Liver (tissue), 9 donors: Measurements from ENCODE around the gene ERBB2. TPM values are rescaled to one million over a fixed set of nuclear protein-coding genes. Genes with fewer than 3 reads are reported as not detected.
A peak's percentile ranks its signal among the peaks of the same experiment; 100 is the strongest.

Experiments
- DNase-seq: peaks from one replicate; pipeline ENCODE4 v3.0.0-alpha.2; 2017; ENCODE audit warnings: low spot score
- H3K27ac ChIP-seq, 2 donors: one replicate each; pipeline ENCODE4 v1.7.0; 2013; ENCODE audit warnings: inconsistent platforms in 2 of 2, low read length in 2 of 2, control low read depth in 1 of 2, low read depth in 1 of 2, mild to moderate bottlenecking in 1 of 2
- H3K27me3 ChIP-seq, 4 donors: one replicate each; pipeline versions ENCODE4 v1.6.1 to v1.7.0; 2013; ENCODE audit warnings: low read length in 3 of 4, inconsistent platforms in 1 of 4, mild to moderate bottlenecking in 1 of 4, moderate library complexity in 1 of 4; ENCODE audit not compliant: control insufficient read depth in 4 of 4, insufficient read depth in 4 of 4
- H3K36me3 ChIP-seq, 4 donors: one replicate each; pipeline versions ENCODE4 v1.6.1 to v1.7.0; 2013; ENCODE audit warnings: low read length in 3 of 4, mild to moderate bottlenecking in 3 of 4, low read depth in 1 of 4, moderate library complexity in 1 of 4; ENCODE audit not compliant: control insufficient read depth in 4 of 4, insufficient read depth in 3 of 4
- H3K4me1 ChIP-seq, 4 donors: one replicate each; pipeline versions ENCODE4 v1.6.1 to v1.7.0; 2013; ENCODE audit warnings: low read length in 3 of 4, mild to moderate bottlenecking in 3 of 4, moderate library complexity in 1 of 4; ENCODE audit not compliant: control insufficient read depth in 4 of 4, insufficient read depth in 4 of 4
- H3K4me3 ChIP-seq, 3 donors: one replicate each; pipeline versions ENCODE4 v1.6.1 to v1.7.0; 2013; ENCODE audit warnings: low read length in 3 of 3, control low read depth in 1 of 3, low read depth in 1 of 3, mild to moderate bottlenecking in 1 of 3
- H3K9ac ChIP-seq, 2 donors: one replicate each; pipeline ENCODE4 v1.7.0; 2013; ENCODE audit warnings: low read length in 2 of 2, mild to moderate bottlenecking in 2 of 2, moderate library complexity in 2 of 2, control low read depth in 1 of 2, low read depth in 1 of 2
- H3K9me3 ChIP-seq, 4 donors: one replicate each; pipeline versions ENCODE4 v1.6.1 to v1.7.0; 2013; ENCODE audit warnings: low read length in 3 of 4; ENCODE audit not compliant: control insufficient read depth in 4 of 4
- FOXA2 ChIP-seq: IDR thresholded peaks from 2 replicates; pipeline ENCODE4 v1.6.1; 2016; ENCODE audit warnings: antibody characterized with exemption
- HNF4A ChIP-seq, 2 donors: conservative IDR thresholded peaks; 2 replicates each; pipeline ENCODE4 v1.6.1; 2016; ENCODE audit warnings: antibody characterized with exemption in 2 of 2, mild to moderate bottlenecking in 2 of 2
- RXRA ChIP-seq, 2 donors: IDR thresholded peaks; 2 replicates each; pipeline ENCODE4 v1.6.1; 2017 to 2018; ENCODE audit warnings: antibody characterized with exemption in 2 of 2, mild to moderate bottlenecking in 1 of 2
- YY1 ChIP-seq: IDR thresholded peaks from 2 replicates; pipeline ENCODE4 v1.6.1; 2016; ENCODE audit warnings: antibody characterized with exemption, mild to moderate bottlenecking
- ZBTB33 ChIP-seq: IDR thresholded peaks from 2 replicates; pipeline ENCODE4 v1.6.1; 2016; ENCODE audit warnings: antibody characterized with exemption
- WGBS: extraction: QIAGEN DNeasy Blood & Tissue Kit; methylation state at CpG from one replicate; pipeline ENCODE4 v1.1.7; 2013; 5-methylcytosine and 5-hydroxymethylcytosine counted together
- polyA plus RNA-seq, 2 donors: library from polyadenylated mRNA; stranded (reverse) in 1 of 2; unstranded in 1 of 2; fragments of 200-250 nt in 1 of 2; fragments of >200 nt in 1 of 2; fragmentation: Nextera tagmentation in 1 of 2; extraction: Ambion mirVana in 1 of 2; gene quantifications; one replicate each; pipeline versions ENCODE4 v1.2.1 to v1.2.3, GENCODE V29; 2013 to 2015
- total RNA-seq, 2 donors: library from RNA; depleted of rRNA; stranded (reverse); fragments of >200 nt; gene quantifications; one replicate each; pipeline ENCODE4 v1.2.3, GENCODE V29; 2014
- TF ChIP-seq, protein P1 (sequence below): fragments of 150-350 bp; IDR thresholded peaks from 2 replicates; pipeline ENCODE4 v1.5.1; 2017; ENCODE audit warnings: improper control_type of control experiment, low read depth, low read length; ENCODE audit not compliant: missing input control
- donor health status: healthy.
- donor health status: healthy.
- donor health status: healthy.
- donor health status: healthy.
- donor health status: healthy.

ERBB2 gene
- total and polyA plus RNA-seq, 4 donors = 4.7 to 28.8 (median 15.7) TPM

DNA sequence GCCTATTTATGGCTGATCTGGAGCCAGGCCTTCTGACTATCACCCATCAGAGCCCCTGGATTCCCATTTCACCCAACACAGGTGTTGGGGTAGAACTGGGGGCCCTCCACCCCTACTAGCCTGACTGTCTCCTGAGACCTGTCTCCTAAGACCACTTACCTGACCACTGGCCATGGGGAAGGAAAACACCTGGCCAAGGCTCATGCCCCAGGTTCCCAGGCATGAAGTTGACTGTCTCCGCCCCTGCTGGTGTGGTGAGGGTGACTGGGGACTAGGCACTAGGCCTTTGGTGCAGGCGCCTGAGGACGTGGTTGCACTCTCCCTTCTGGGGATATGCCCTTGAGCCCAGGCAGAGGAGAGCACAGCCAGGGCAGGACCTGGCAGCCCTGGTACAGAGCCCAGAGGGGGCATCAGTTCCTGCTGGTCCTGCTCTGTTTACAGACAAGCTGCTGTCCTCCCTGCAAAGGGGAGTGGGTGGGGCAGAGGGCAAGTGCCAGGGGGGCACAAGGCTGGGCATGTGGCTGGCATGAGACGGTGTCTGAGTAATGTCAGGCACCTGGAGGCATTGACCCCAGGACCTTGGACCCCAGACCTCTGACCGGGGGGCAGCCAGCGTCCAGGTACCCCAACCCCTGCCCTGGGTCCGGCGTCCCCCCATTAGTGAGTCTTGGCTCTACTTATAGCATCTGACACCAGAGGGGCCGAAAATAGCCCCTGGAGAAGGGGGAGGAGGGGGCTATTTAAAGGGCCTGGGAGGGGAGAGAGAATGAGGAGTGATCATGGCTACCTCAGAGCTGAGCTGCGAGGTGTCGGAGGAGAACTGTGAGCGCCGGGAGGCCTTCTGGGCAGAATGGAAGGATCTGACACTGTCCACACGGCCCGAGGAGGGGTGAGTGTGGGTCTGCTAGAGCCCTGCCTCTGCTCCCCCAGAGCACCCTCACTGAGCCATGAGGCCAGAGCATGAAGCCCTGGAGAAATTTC, 35.0 kb upstream of the ERBB2 start, which contains the start of gene TCAP:
TCAP (plus strand) TSS at position 769 of the 981 bp plus-strand sequence; CDS start at position 780, 11 bp downstream.
- peaks cover 0 to 9% (median 0%) of the 10 kb centered on the region in 4 donors for H3K36me3 ChIP-seq
- 31% methylated on average over 15 of the region's 15 CpGs for WGBS
- H3K4me1 ChIP-seq = peaks cover 31 to 79% (median 66%) of the 10 kb centered on the region in 4 donors
- no peak within 1 kb of the TSS for H3K27ac ChIP-seq
- no peak within 1 kb of the TSS for H3K4me3 ChIP-seq
- no peak for TF ChIP-seq YY1
- TF ChIP-seq RXRA (IDR thresholded peaks at IDR 0.05) = peak in 1 of 2 donors; percentile 31
- peak in 1 of 2 donors; percentile 14 for TF ChIP-seq HNF4A (conservative IDR thresholded peaks at IDR 0.05)
- H3K9ac ChIP-seq = no peak within 1 kb of the TSS
- no peaks in the 10 kb centered on the region for H3K9me3 ChIP-seq
- H3K27me3 ChIP-seq = no peaks in the 10 kb centered on the region
- no peak for DNase-seq

GRCh38 chr17:39665642-39666224, 34.1 kb upstream of the ERBB2 start:
- DNase-seq = no peak
- Histone ChIP-seq H3K4me1 (peaks cover 30 to 73% (median 60%) of the 10 kb centered on the region in 4 donors), H3K27ac (no peak overlapping the region)

GRCh38 chr17:39666231-39666600, 33.6 kb upstream of the ERBB2 start:
- H3K27ac ChIP-seq = no peak overlapping the region
- H3K27me3 ChIP-seq = no peaks in the 10 kb centered on the region
- no peaks in the 10 kb centered on the region for H3K9me3 ChIP-seq
- DNase-seq = no peak
- H3K36me3 ChIP-seq = no peaks in the 10 kb centered on the region
- 30% methylated on average over 2 of the region's 2 CpGs for WGBS
- H3K9ac ChIP-seq = no peak overlapping the region
- H3K4me3 ChIP-seq = no peak overlapping the region
- peaks cover 29 to 69% (median 56%) of the 10 kb centered on the region in 4 donors for H3K4me1 ChIP-seq
- TF ChIP-seq ZBTB33 = no peak

More at GRCh38 chr17:39665642-39666224, 34.1 kb upstream of the ERBB2 start:
- Histone ChIP-seq H3K36me3 (peaks cover 0 to 4% (median 0%) of the 10 kb centered on the region in 4 donors), H3K9ac (no peak overlapping the region), H3K4me3 (no peak overlapping the region), H3K9me3 (no peaks in the 10 kb centered on the region), H3K27me3 (no peaks in the 10 kb centered on the region)
- WGBS = 41% methylated on average over 17 of the region's 17 CpGs
- TF ChIP-seq, protein P1, sequence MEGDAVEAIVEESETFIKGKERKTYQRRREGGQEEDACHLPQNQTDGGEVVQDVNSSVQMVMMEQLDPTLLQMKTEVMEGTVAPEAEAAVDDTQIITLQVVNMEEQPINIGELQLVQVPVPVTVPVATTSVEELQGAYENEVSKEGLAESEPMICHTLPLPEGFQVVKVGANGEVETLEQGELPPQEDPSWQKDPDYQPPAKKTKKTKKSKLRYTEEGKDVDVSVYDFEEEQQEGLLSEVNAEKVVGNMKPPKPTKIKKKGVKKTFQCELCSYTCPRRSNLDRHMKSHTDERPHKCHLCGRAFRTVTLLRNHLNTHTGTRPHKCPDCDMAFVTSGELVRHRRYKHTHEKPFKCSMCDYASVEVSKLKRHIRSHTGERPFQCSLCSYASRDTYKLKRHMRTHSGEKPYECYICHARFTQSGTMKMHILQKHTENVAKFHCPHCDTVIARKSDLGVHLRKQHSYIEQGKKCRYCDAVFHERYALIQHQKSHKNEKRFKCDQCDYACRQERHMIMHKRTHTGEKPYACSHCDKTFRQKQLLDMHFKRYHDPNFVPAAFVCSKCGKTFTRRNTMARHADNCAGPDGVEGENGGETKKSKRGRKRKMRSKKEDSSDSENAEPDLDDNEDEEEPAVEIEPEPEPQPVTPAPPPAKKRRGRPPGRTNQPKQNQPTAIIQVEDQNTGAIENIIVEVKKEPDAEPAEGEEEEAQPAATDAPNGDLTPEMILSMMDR = peak; percentile 3
- no peak for TF ChIP-seq FOXA2
